ENCODE results near the gene GPAT2.
"Not testable (repeated sequence)": the region's sequence is repeated elsewhere in the genome, so short reads cannot be mapped to it uniquely, and the experiment has no call there.

Gene GPAT2

GRCh38 chr2:96034792-96035191 is at the start of gene GPAT2:
Gene GPAT2, minus strand, starts transcription at chr2:96034916. Its CDS starts 2,557 bp downstream, at chr2:96032359.
- not testable (repeated sequence) for DNase-seq

- DNase-seq = no peak
Measured at GRCh38 chr2:96083989-96084857, 49.5 kb upstream of the GPAT2 start.

- DNase-seq = no peak
Measured at GRCh38 chr2:96083064-96083939, 48.6 kb upstream of the GPAT2 start.

- no peak for DNase-seq
Measured at GRCh38 chr2:96082211-96083063, 47.7 kb upstream of the GPAT2 start.

GRCh38 chr2:96081042-96081441 is 46.3 kb upstream of the GPAT2 start:
- no peak for DNase-seq

GRCh38 chr2:96075199-96075771 is 40.6 kb upstream of the GPAT2 start:
- DNase-seq = no peak

- no peak for DNase-seq
Measured at GRCh38 chr2:96074156-96074555, 39.4 kb upstream of the GPAT2 start.

GRCh38 chr2:96073170-96073775 is 38.6 kb upstream of the GPAT2 start:
- DNase-seq = no peak

GRCh38 chr2:96072746-96073145 is 38.0 kb upstream of the GPAT2 start:
- no peak for DNase-seq

GRCh38 chr2:96071977-96072491 is 37.3 kb upstream of the GPAT2 start:
- not testable (repeated sequence) for DNase-seq

GRCh38 chr2:96071087-96071976 is 36.6 kb upstream of the GPAT2 start:
- not testable (repeated sequence) for DNase-seq

- not testable (repeated sequence) for DNase-seq
Measured at GRCh38 chr2:96070351-96070750, 35.6 kb upstream of the GPAT2 start.

GRCh38 chr2:96069878-96070277 is 35.2 kb upstream of the GPAT2 start:
- DNase-seq = not testable (repeated sequence)

- not testable (repeated sequence) for DNase-seq
Measured at GRCh38 chr2:96067902-96068581, 33.3 kb upstream of the GPAT2 start.

GRCh38 chr2:96067098-96067660 is 32.5 kb upstream of the GPAT2 start:
- DNase-seq = not testable (repeated sequence)

GRCh38 chr2:96066511-96066910 is 31.8 kb upstream of the GPAT2 start:
- not testable (repeated sequence) for DNase-seq

- DNase-seq = not testable (repeated sequence)
Measured at GRCh38 chr2:96065954-96066353, 31.2 kb upstream of the GPAT2 start.

GRCh38 chr2:96065381-96065930 is 30.7 kb upstream of the GPAT2 start:
- no peak for DNase-seq

GRCh38 chr2:96064760-96065159 is 30.0 kb upstream of the GPAT2 start:
- not testable (repeated sequence) for DNase-seq

Data from stimulated activated CD4-positive, alpha-beta T cell treated with anti-CD3 and anti-CD28 coated beads, Interleukin-12 subunit alpha, Interleukin-12 subunit beta, amount 100 ng/mL, for 4 hours (primary cell).